ENCODE results near the gene ALG9. TPM values are rescaled to one million over a fixed set of nuclear protein-coding genes. Genes with fewer than 3 reads are reported as not detected.

Gene ALG9
- total and polyA plus RNA-seq, 9 donors = 12.0 to 43.5 (median 29.3) TPM

GRCh38 chr11:111823131-111823530 lies 48.2 kb downstream of the ALG9 start:
- Histone ChIP-seq H3K4me1 (ENCODE audit: insufficient read depth) (no peaks in the 10 kb centered on the region), H3K27ac (no peak overlapping the region), H3K36me3 (no peaks in the 10 kb centered on the region), H3K27me3 (no peaks in the 10 kb centered on the region), H3K4me3 (no peak overlapping the region), H3K9me3 (no peaks in the 10 kb centered on the region)
- TF ChIP-seq, protein P1, sequence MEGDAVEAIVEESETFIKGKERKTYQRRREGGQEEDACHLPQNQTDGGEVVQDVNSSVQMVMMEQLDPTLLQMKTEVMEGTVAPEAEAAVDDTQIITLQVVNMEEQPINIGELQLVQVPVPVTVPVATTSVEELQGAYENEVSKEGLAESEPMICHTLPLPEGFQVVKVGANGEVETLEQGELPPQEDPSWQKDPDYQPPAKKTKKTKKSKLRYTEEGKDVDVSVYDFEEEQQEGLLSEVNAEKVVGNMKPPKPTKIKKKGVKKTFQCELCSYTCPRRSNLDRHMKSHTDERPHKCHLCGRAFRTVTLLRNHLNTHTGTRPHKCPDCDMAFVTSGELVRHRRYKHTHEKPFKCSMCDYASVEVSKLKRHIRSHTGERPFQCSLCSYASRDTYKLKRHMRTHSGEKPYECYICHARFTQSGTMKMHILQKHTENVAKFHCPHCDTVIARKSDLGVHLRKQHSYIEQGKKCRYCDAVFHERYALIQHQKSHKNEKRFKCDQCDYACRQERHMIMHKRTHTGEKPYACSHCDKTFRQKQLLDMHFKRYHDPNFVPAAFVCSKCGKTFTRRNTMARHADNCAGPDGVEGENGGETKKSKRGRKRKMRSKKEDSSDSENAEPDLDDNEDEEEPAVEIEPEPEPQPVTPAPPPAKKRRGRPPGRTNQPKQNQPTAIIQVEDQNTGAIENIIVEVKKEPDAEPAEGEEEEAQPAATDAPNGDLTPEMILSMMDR (IDR thresholded peaks at IDR 0.05) = no peak
- TF ChIP-seq EP300 (IDR thresholded peaks at IDR 0.05) (no peak), POLR2A (IDR thresholded peaks at IDR 0.05) (no peak)
- intact Hi-C loops (cut with DNase I) = no loop called here
- 72 to 85% (median 72%) methylated on average over 1 of the region's 1 CpG for WGBS, 3 donors
- no peak for DNase-seq

DNA sequence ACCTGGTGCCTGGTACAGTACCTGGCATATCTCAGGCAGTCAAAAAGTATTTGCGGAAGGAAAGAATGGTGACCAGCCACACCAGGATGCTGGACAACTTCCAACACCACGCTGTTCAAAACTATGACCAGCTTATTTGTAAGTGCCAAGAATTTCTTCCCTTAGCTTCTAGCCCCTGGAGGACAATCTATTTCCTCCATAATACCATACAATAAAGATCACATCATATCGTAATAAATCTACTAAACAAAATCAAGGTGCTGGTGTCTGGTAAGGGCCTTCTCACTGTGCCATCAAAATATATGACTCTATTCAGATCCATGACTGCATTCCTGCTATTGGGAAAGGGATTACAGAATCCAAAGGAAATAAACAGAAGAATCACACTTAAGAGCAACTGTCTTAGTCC lies 51.5 kb downstream of the ALG9 start:
- WGBS, 3 donors = 75 to 80% (median 80%) methylated on average over 3 of the region's 3 CpGs
- intact Hi-C loops (cut with DNase I) = no loop called here
- no peak overlapping the region for H3K27ac ChIP-seq
- TF ChIP-seq POLR2A (IDR thresholded peaks at IDR 0.05) = no peak
- no peak for TF ChIP-seq EP300 (IDR thresholded peaks at IDR 0.05)
- TF ChIP-seq, protein P1 (IDR thresholded peaks at IDR 0.05) = no peak
- H3K36me3 ChIP-seq = no peaks in the 10 kb centered on the region
- no peaks in the 10 kb centered on the region for H3K27me3 ChIP-seq
- DNase-seq = no peak
- H3K9me3 ChIP-seq = no peaks in the 10 kb centered on the region
- H3K4me3 ChIP-seq = no peak overlapping the region
- no peaks in the 10 kb centered on the region for H3K4me1 ChIP-seq (ENCODE audit: insufficient read depth)

GRCh38 chr11:111819161-111819828 lies 52.1 kb downstream of the ALG9 start:
- Histone ChIP-seq H3K4me1 (ENCODE audit: insufficient read depth) (no peaks in the 10 kb centered on the region), H3K36me3 (no peaks in the 10 kb centered on the region), H3K4me3 (no peak overlapping the region), H3K9me3 (no peaks in the 10 kb centered on the region), H3K27me3 (no peaks in the 10 kb centered on the region), H3K27ac (no peak overlapping the region)
- intact Hi-C loops (cut with DNase I) = no loop called here
- WGBS, 3 donors = 62 to 91% (median 86%) methylated on average over 1 of the region's 1 CpG
- DNase-seq = no peak
- no peak for TF ChIP-seq EP300 (IDR thresholded peaks at IDR 0.05)
- TF ChIP-seq, protein P1 (IDR thresholded peaks at IDR 0.05) = no peak

- TF ChIP-seq POLR2A (IDR thresholded peaks at IDR 0.05) (no peak), EP300 (IDR thresholded peaks at IDR 0.05) (no peak)
- TF ChIP-seq, protein P1 (IDR thresholded peaks at IDR 0.05) = no peak
- WGBS, 3 donors = 83 to 97% (median 91%) methylated on average over 1 of the region's 1 CpG
- no peak for DNase-seq
- no peak overlapping the region for H3K4me3 ChIP-seq
- intact Hi-C loops (cut with DNase I) = no loop called here
- no peaks in the 10 kb centered on the region for H3K36me3 ChIP-seq
- H3K27me3 ChIP-seq = no peaks in the 10 kb centered on the region
- H3K27ac ChIP-seq = no peak overlapping the region
- no peaks in the 10 kb centered on the region for H3K4me1 ChIP-seq (ENCODE audit: insufficient read depth)
- H3K9me3 ChIP-seq = no peaks in the 10 kb centered on the region
Observed at GRCh38 chr11:111815489-111815888, 55.9 kb downstream of the ALG9 start.

Measured in ovary (tissue), 9 donors.